ENCODE measurements around the gene SLC52A3. TPM values are rescaled to one million over a fixed set of nuclear protein-coding genes. Genes with fewer than 3 reads are reported as not detected.
"Not testable (repeated sequence)": the region's sequence is repeated elsewhere in the genome, so short reads cannot be mapped to it uniquely, and the experiment has no call there.

SLC52A3 gene
- total RNA-seq, 4 donors from 2014 or later = 15.7 to 176 (median 26.0) TPM

GRCh38 chr20:805713-806112 is 37.4 kb upstream of the SLC52A3 start:
- H3K9me3 ChIP-seq = peaks cover 0 to 3% (median 0%) of the 10 kb centered on the region in 4 donors
- DNase-seq = no peak
- no peak overlapping the region for H3K27ac ChIP-seq
- H3K4me3 ChIP-seq = no peak overlapping the region
- no peaks in the 10 kb centered on the region for H3K36me3 ChIP-seq
- no peaks in the 10 kb centered on the region for H3K4me1 ChIP-seq
- TF ChIP-seq, protein P1, sequence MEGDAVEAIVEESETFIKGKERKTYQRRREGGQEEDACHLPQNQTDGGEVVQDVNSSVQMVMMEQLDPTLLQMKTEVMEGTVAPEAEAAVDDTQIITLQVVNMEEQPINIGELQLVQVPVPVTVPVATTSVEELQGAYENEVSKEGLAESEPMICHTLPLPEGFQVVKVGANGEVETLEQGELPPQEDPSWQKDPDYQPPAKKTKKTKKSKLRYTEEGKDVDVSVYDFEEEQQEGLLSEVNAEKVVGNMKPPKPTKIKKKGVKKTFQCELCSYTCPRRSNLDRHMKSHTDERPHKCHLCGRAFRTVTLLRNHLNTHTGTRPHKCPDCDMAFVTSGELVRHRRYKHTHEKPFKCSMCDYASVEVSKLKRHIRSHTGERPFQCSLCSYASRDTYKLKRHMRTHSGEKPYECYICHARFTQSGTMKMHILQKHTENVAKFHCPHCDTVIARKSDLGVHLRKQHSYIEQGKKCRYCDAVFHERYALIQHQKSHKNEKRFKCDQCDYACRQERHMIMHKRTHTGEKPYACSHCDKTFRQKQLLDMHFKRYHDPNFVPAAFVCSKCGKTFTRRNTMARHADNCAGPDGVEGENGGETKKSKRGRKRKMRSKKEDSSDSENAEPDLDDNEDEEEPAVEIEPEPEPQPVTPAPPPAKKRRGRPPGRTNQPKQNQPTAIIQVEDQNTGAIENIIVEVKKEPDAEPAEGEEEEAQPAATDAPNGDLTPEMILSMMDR (IDR thresholded peaks at IDR 0.05) = no peak
- no peak for TF ChIP-seq POLR2A (IDR thresholded peaks at IDR 0.05)
- H3K27me3 ChIP-seq = no peaks in the 10 kb centered on the region

GRCh38 chr20:801678-802077 is 33.4 kb upstream of the SLC52A3 start:
- no peak for DNase-seq
- Histone ChIP-seq H3K4me3 (no peak overlapping the region), H3K9me3 (peaks cover 0 to 3% (median 0%) of the 10 kb centered on the region in 4 donors), H3K4me1 (no peaks in the 10 kb centered on the region), H3K27ac (no peak overlapping the region), H3K36me3 (no peaks in the 10 kb centered on the region), H3K27me3 (no peaks in the 10 kb centered on the region)
- TF ChIP-seq, protein P1 (IDR thresholded peaks at IDR 0.05) = no peak
- no peak for TF ChIP-seq POLR2A (IDR thresholded peaks at IDR 0.05)

DNA sequence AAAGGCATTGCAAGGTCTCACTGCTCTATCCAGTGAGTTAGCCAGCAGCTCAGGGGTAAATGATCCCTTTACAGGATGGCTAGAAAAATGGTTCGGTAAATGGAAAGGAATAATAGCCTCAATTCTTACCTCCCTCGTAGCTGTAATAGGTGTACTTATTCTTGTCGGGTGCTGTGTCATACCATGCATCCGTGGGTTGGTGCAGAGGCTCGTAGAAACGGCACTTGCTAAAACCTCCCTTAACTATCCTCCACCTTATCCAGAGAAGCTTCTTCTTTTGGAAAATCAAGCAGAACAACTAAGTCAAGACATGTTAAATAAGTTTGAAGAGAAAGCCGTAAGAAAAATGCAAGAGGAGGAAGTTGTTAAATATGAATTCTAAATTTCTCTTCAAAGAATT is 31.7 kb upstream of the SLC52A3 start:
- not testable (repeated sequence) for H3K36me3 ChIP-seq, H3K27me3 ChIP-seq, H3K4me3 ChIP-seq, DNase-seq, H3K27ac ChIP-seq, H3K9me3 ChIP-seq, H3K4me1 ChIP-seq

DNA sequence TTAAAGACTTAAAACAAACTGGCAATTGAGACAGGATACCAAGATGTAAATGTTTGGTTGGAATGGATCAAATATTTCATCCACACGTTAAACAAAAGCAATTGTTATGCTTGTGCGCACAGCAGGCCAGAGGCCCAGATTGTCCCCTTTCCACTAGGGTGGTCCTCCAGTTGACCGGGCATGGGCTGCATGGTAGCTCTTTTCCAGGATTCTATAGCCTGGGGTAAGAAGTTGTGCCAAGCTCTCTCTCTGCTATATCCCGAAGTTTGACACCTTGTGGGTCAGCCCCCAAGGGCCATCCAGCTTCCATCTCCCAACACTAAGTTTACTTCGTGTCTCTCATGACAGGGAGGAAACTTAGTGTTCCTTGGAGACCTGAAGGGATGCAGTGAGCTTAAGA is 30.4 kb upstream of the SLC52A3 start:
- DNase-seq, H3K36me3 ChIP-seq, H3K27ac ChIP-seq, H3K27me3 ChIP-seq, H3K4me3 ChIP-seq, H3K4me1 ChIP-seq, H3K9me3 ChIP-seq: not testable (repeated sequence)

GRCh38 chr20:796921-797320 is 28.6 kb upstream of the SLC52A3 start:
- no peaks in the 10 kb centered on the region for H3K4me1 ChIP-seq
- no peaks in the 10 kb centered on the region for H3K36me3 ChIP-seq
- H3K27ac ChIP-seq = peak overlapping the region in 3 of 4 donors; percentile 35 to 79 (median 53)
- peaks cover 0 to 5% (median 2%) of the 10 kb centered on the region in 4 donors for H3K9me3 ChIP-seq
- H3K4me3 ChIP-seq = no peak overlapping the region
- no peaks in the 10 kb centered on the region for H3K27me3 ChIP-seq
- peak in 2 of 3 donors; percentile 67 to 75 for DNase-seq
- TF ChIP-seq POLR2A (IDR thresholded peaks at IDR 0.05) = no peak
- TF ChIP-seq, protein P1 (IDR thresholded peaks at IDR 0.05) = no peak

GRCh38 chr20:792248-792647 is 23.9 kb upstream of the SLC52A3 start:
- Histone ChIP-seq H3K9me3 (peaks cover 0 to 6% (median 2%) of the 10 kb centered on the region in 4 donors), H3K4me3 (no peak overlapping the region), H3K36me3 (no peaks in the 10 kb centered on the region), H3K27ac (no peak overlapping the region), H3K4me1 (no peaks in the 10 kb centered on the region), H3K27me3 (no peaks in the 10 kb centered on the region)
- no peak for TF ChIP-seq POLR2A (IDR thresholded peaks at IDR 0.05)
- TF ChIP-seq, protein P1 (IDR thresholded peaks at IDR 0.05) = no peak
- DNase-seq = no peak

GRCh38 chr20:791056-791455 is 22.8 kb upstream of the SLC52A3 start:
- DNase-seq = no peak
- TF ChIP-seq, protein P1 (IDR thresholded peaks at IDR 0.05) = no peak
- TF ChIP-seq POLR2A (IDR thresholded peaks at IDR 0.05) = no peak
- H3K9me3 ChIP-seq = peaks cover 0 to 6% (median 2%) of the 10 kb centered on the region in 4 donors
- no peaks in the 10 kb centered on the region for H3K36me3 ChIP-seq
- H3K4me1 ChIP-seq = no peaks in the 10 kb centered on the region
- no peak overlapping the region for H3K27ac ChIP-seq
- no peak overlapping the region for H3K4me3 ChIP-seq
- no peaks in the 10 kb centered on the region for H3K27me3 ChIP-seq

Measured in Peyer's patch (tissue), 4 donors.